HG02759 (cell line): ENCODE measurements around the gene RPTOR.

Experiments used
- ATAC-seq: cut with Tn5 transposase; IDR thresholded peaks from one replicate; pipeline ENCODE4 v1.9.1; 2021; ENCODE audit warnings: mild to moderate bottlenecking, moderate library complexity; ENCODE audit not compliant: unreplicated experiment

RPTOR gene

GRCh38 chr17:80893604-80894438, 349.2 kb downstream of the RPTOR start:
- ATAC-seq: no peak

- ATAC-seq: no peak
Measured at GRCh38 chr17:80894439-80894721, 349.7 kb downstream of the RPTOR start.

- no peak for ATAC-seq
Measured at GRCh38 chr17:80894726-80895125, 350.1 kb downstream of the RPTOR start.

- no peak for ATAC-seq
Measured at GRCh38 chr17:80895366-80895765, 350.7 kb downstream of the RPTOR start.

GRCh38 chr17:80898716-80899115, 354.1 kb downstream of the RPTOR start:
- no peak for ATAC-seq

GRCh38 chr17:80899402-80900268, 355.0 kb downstream of the RPTOR start:
- ATAC-seq: no peak

GRCh38 chr17:80901319-80901718, 356.7 kb downstream of the RPTOR start:
- ATAC-seq: no peak

GRCh38 chr17:80902197-80902962, 357.7 kb downstream of the RPTOR start:
- no peak for ATAC-seq

- no peak for ATAC-seq
Measured at GRCh38 chr17:80902963-80903611, 358.4 kb downstream of the RPTOR start.

GRCh38 chr17:80904036-80904753, 359.6 kb downstream of the RPTOR start:
- no peak for ATAC-seq

- no peak for ATAC-seq
Measured at GRCh38 chr17:80905586-80906230, 361.1 kb downstream of the RPTOR start.

- no peak for ATAC-seq
Measured at GRCh38 chr17:80906364-80907259, 362.0 kb downstream of the RPTOR start.

GRCh38 chr17:80907281-80907680, 362.6 kb downstream of the RPTOR start:
- ATAC-seq: no peak

GRCh38 chr17:80908211-80908610, 363.6 kb downstream of the RPTOR start:
- no peak for ATAC-seq

GRCh38 chr17:80908776-80909175, 364.1 kb downstream of the RPTOR start:
- ATAC-seq: no peak

GRCh38 chr17:80909635-80910034, 365.0 kb downstream of the RPTOR start:
- ATAC-seq: no peak

- no peak for ATAC-seq
Measured at GRCh38 chr17:80910043-80910442, 365.4 kb downstream of the RPTOR start.

- no peak for ATAC-seq
Measured at GRCh38 chr17:80912476-80912875, 367.8 kb downstream of the RPTOR start.
